SK-N-SH (cell line): ENCODE results near the gene RITA1. TPM values are rescaled to one million over a fixed set of nuclear protein-coding genes. Genes with fewer than 3 reads are reported as not detected.
A peak's percentile ranks its signal among the peaks of the same experiment; 100 is the strongest.

Experiments
- CTCF ChIA-PET: fragments of 300-600, 350-600 bp; formaldehyde crosslinking; extraction: SDS; loops from one replicate; lab custom pipeline; 2021; lab: Yijun Ruan, JAX
- POLR2A ChIA-PET: fragments of 350-600 bp; sonication (Branson Sonifier 250); formaldehyde crosslinking; extraction: SDS; loops from one replicate; lab custom pipeline; 2020; ENCODE audit warnings: antibody characterized with exemption, inconsistent platforms; lab: Yijun Ruan, JAX
- DNase-seq: peaks from one replicate; pipeline ENCODE4 v3.0.0; 2012
- H2AFZ ChIP-seq: fragments of 200-600 bp; sonication (generic); 2 replicates; pipeline ENCODE4 v1.8.1; 2016; ENCODE audit warnings: antibody characterized with exemption, mild to moderate bottlenecking, low read depth
- H3F3A ChIP-seq: fragments of 200-600 bp; sonication (generic); replicated peaks from 2 replicates; pipeline ENCODE3; 2016; ENCODE audit warnings: antibody characterized with exemption, mild to moderate bottlenecking; ENCODE audit not compliant: insufficient read depth
- H3K27ac ChIP-seq, 2 experiments: fragments of 200-500 bp in 1 of 2; fragments of 200-600 bp in 1 of 2; sonication (Bioruptor generic) in 1 of 2; sonication (generic), shearing (Covaris generic) in 1 of 2; 2 replicates each; pipeline versions ENCODE4 v1.5.1 to v1.6.1; 2014 to 2016; ENCODE audit warnings: low read depth in 2 of 2, inconsistent platforms in 1 of 2, low read length in 1 of 2, mild to moderate bottlenecking in 1 of 2, mixed read lengths in 1 of 2
- H3K27me3 ChIP-seq: fragments of 200-600 bp; sonication (generic), shearing (Covaris generic); 2 replicates; pipeline ENCODE4 v1.6.1; 2016; ENCODE audit warnings: mixed run types; ENCODE audit not compliant: insufficient read depth
- H3K36me3 ChIP-seq, 2 experiments: fragments of 200-500 bp in 1 of 2; fragments of 200-600 bp in 1 of 2; sonication (Bioruptor generic) in 1 of 2; sonication (generic) in 1 of 2; replicated peaks in 1 of 2; 2 replicates each; pipeline versions ENCODE3 to v1.5.1; 2014 to 2016; ENCODE audit warnings: low read length in 1 of 2, mild to moderate bottlenecking in 1 of 2; ENCODE audit not compliant: insufficient read depth in 2 of 2, control insufficient read depth in 1 of 2
- H3K4me1 ChIP-seq, 2 experiments: fragments of 200-500 bp in 1 of 2; fragments of 200-600 bp in 1 of 2; sonication (Bioruptor generic) in 1 of 2; sonication (generic), shearing (Covaris generic) in 1 of 2; 2 replicates each; pipeline versions ENCODE4 v1.5.1 to v1.6.1; 2014 to 2016; ENCODE audit warnings: low read depth in 1 of 2, low read length in 1 of 2, mixed run types in 1 of 2; ENCODE audit not compliant: insufficient read depth in 2 of 2, control insufficient read depth in 1 of 2
- H3K4me2 ChIP-seq: fragments of 200-600 bp; sonication (generic), shearing (Covaris generic); 2 replicates; pipeline ENCODE4 v1.6.1; 2017; ENCODE audit warnings: mixed run types
- H3K4me3 ChIP-seq, 2 experiments: fragments of 200-500 bp in 1 of 2; fragments of 200-600 bp in 1 of 2; sonication (Bioruptor generic) in 1 of 2; sonication (generic), shearing (Covaris generic) in 1 of 2; 2 replicates each; pipeline versions ENCODE4 v1.5.1 to v1.8.1; 2014 to 2016; ENCODE audit warnings: low read depth in 2 of 2, inconsistent platforms in 1 of 2, low read length in 1 of 2, mild to moderate bottlenecking in 1 of 2, mixed read lengths in 1 of 2, moderate library complexity in 1 of 2
- H3K79me2 ChIP-seq: fragments of 200-600 bp; sonication (generic); 2 replicates; pipeline ENCODE4 v1.8.1; 2017; ENCODE audit warnings: mild to moderate bottlenecking; ENCODE audit not compliant: insufficient read depth
- H3K9ac ChIP-seq: fragments of 200-600 bp; sonication (generic); 2 replicates; pipeline ENCODE4 v1.6.1; 2017; ENCODE audit warnings: mixed run types
- H3K9me2 ChIP-seq: fragments of 200-600 bp; sonication (generic); 2 replicates; pipeline ENCODE4 v1.6.1; 2017; ENCODE audit warnings: mixed run types
- H3K9me3 ChIP-seq: fragments of 200-600 bp; sonication (generic); 2 replicates; pipeline ENCODE4 v1.6.1; 2017; ENCODE audit warnings: mixed run types, mild to moderate bottlenecking, moderate library complexity
- H4K20me1 ChIP-seq: fragments of 200-600 bp; sonication (generic); 2 replicates; pipeline ENCODE4 v1.6.1; 2017; ENCODE audit warnings: mild to moderate bottlenecking, mixed run types; ENCODE audit not compliant: insufficient read depth
- ELF1 ChIP-seq: IDR thresholded peaks from 2 replicates; pipeline ENCODE4 v1.4.0; 2012
- EZH2phosphoT487 ChIP-seq: fragments of 200-600 bp; sonication (generic); IDR thresholded peaks from 2 replicates; pipeline ENCODE4 v1.6.1; 2017; ENCODE audit warnings: low read depth, mixed run types, mild to moderate bottlenecking, antibody characterized with exemption, moderate library complexity, borderline replicate concordance
- FOSL2 ChIP-seq: IDR thresholded peaks from 2 replicates; pipeline ENCODE4 v1.4.0; 2012; ENCODE audit warnings: low read depth, mild to moderate bottlenecking, moderate library complexity, borderline replicate concordance
- FOXM1 ChIP-seq: IDR thresholded peaks from 2 replicates; pipeline ENCODE4 v1.4.0; 2012; ENCODE audit warnings: low read depth, mild to moderate bottlenecking
- JUND ChIP-seq: IDR thresholded peaks from 2 replicates; pipeline ENCODE4 v1.4.0; 2012
- MEF2A ChIP-seq: IDR thresholded peaks from 2 replicates; pipeline ENCODE4 v1.4.0; 2012; ENCODE audit warnings: low read depth, borderline replicate concordance
- NFIC ChIP-seq: IDR thresholded peaks from 2 replicates; pipeline ENCODE4 v1.4.0; 2012; ENCODE audit warnings: borderline replicate concordance
- POLR2AphosphoS5 ChIP-seq: IDR thresholded peaks from 2 replicates; pipeline ENCODE4 v1.6.1; 2012; ENCODE audit warnings: low read depth, low read length
- RAD21 ChIP-seq: IDR thresholded peaks from 2 replicates; pipeline ENCODE4 v1.6.1; 2012; ENCODE audit warnings: mild to moderate bottlenecking, low read length
- RFX5 ChIP-seq: IDR thresholded peaks from 2 replicates; pipeline ENCODE4 v1.6.1; 2012; ENCODE audit warnings: mild to moderate bottlenecking, improper control_type of control experiment, low read length
- SIN3A ChIP-seq: IDR thresholded peaks from 2 replicates; pipeline ENCODE4 v1.6.1; 2012; ENCODE audit warnings: low read depth, mild to moderate bottlenecking, low read length, moderate library complexity, borderline replicate concordance
- SMC3 ChIP-seq: IDR thresholded peaks from 2 replicates; pipeline ENCODE4 v1.6.1; 2012; ENCODE audit warnings: low read depth, low read length, improper control_type of control experiment
- TAF1 ChIP-seq: IDR thresholded peaks from 2 replicates; pipeline ENCODE4 v1.6.1; 2012; ENCODE audit warnings: low read depth, mild to moderate bottlenecking, low read length, moderate library complexity, borderline replicate concordance
- TCF12 ChIP-seq: IDR thresholded peaks from 2 replicates; pipeline ENCODE4 v1.4.0; 2012
- WGBS: methylation state at CpG from one replicate; pipeline ENCODE4 v1.1.6; 2017; ENCODE audit warnings: low lambda C conversion rate; 5-methylcytosine and 5-hydroxymethylcytosine counted together
- polyA plus RNA-seq, 3 experiments: library from polyadenylated mRNA; depleted of rRNA; stranded (reverse); fragments of >200 nt; gene quantifications; 2 replicates each; pipeline ENCODE4 v1.2.3, GENCODE V29; 2012
- TF ChIP-seq, protein P1 (sequence below): IDR thresholded peaks from 2 replicates; pipeline ENCODE4 v1.6.1; 2012; ENCODE audit warnings: mild to moderate bottlenecking, low read depth, low read length, moderate library complexity
- TF ChIP-seq, protein P2 (sequence below): IDR thresholded peaks from 2 replicates; pipeline ENCODE4 v1.4.0; 2012; ENCODE audit warnings: low read depth, borderline replicate concordance
- TF ChIP-seq, protein P3 (sequence below): IDR thresholded peaks from 2 replicates; pipeline ENCODE4 v1.4.0; 2012; ENCODE audit warnings: low read depth
- TF ChIP-seq, protein P4 (sequence below): fragments of 150-350 bp; IDR thresholded peaks from 2 replicates; pipeline ENCODE4 v1.6.1; 2016; ENCODE audit warnings: mild to moderate bottlenecking, low read depth, low read length
- TF ChIP-seq, protein P5 (sequence below): IDR thresholded peaks from 2 replicates; pipeline ENCODE4 v1.4.0; 2012; ENCODE audit warnings: low read depth, borderline replicate concordance
- TF ChIP-seq, protein P6 (sequence below): fragments of 150-350 bp; IDR thresholded peaks from 2 replicates; pipeline ENCODE4 v1.6.1; 2017; ENCODE audit warnings: antibody characterized with exemption, low read length, low read depth, borderline replicate concordance

The RITA1 gene
- polyA plus RNA-seq, 1 of the 3 experiments (the other 2 are of a cell fraction) = 21.1 TPM

DNA sequence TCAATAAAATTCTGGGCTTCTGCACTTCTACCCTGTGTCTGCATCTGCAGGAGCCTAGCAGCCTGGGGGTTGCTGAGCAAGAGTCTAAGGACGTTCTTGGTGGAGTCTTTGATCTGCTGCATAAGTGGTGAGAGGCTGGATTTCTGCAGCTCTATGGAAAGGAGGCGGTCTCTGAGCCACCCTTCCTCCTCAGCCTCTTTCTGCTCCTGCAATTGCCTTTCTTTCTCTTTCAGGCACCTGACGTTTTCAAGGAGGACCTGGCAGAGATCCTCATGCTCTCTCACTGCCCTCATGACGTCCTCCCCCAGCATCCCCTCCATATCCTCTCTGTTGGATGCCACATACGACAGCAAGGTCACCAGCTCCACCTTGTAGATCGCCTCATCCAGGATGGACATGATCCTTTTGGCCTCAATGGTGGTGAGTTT, 22.1 kb downstream of the RITA1 start:
- no peak for TF ChIP-seq POLR2AphosphoS5
- TF ChIP-seq, protein P1, sequence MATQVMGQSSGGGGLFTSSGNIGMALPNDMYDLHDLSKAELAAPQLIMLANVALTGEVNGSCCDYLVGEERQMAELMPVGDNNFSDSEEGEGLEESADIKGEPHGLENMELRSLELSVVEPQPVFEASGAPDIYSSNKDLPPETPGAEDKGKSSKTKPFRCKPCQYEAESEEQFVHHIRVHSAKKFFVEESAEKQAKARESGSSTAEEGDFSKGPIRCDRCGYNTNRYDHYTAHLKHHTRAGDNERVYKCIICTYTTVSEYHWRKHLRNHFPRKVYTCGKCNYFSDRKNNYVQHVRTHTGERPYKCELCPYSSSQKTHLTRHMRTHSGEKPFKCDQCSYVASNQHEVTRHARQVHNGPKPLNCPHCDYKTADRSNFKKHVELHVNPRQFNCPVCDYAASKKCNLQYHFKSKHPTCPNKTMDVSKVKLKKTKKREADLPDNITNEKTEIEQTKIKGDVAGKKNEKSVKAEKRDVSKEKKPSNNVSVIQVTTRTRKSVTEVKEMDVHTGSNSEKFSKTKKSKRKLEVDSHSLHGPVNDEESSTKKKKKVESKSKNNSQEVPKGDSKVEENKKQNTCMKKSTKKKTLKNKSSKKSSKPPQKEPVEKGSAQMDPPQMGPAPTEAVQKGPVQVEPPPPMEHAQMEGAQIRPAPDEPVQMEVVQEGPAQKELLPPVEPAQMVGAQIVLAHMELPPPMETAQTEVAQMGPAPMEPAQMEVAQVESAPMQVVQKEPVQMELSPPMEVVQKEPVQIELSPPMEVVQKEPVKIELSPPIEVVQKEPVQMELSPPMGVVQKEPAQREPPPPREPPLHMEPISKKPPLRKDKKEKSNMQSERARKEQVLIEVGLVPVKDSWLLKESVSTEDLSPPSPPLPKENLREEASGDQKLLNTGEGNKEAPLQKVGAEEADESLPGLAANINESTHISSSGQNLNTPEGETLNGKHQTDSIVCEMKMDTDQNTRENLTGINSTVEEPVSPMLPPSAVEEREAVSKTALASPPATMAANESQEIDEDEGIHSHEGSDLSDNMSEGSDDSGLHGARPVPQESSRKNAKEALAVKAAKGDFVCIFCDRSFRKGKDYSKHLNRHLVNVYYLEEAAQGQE = no peak
- TF ChIP-seq RFX5 = no peak
- no peak for TF ChIP-seq JUND
- TF ChIP-seq EZH2phosphoT487 = no peak
- TF ChIP-seq, protein P2, sequence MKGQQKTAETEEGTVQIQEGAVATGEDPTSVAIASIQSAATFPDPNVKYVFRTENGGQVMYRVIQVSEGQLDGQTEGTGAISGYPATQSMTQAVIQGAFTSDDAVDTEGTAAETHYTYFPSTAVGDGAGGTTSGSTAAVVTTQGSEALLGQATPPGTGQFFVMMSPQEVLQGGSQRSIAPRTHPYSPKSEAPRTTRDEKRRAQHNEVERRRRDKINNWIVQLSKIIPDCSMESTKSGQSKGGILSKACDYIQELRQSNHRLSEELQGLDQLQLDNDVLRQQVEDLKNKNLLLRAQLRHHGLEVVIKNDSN = no peak
- no peak for TF ChIP-seq FOSL2
- TF ChIP-seq, protein P3, sequence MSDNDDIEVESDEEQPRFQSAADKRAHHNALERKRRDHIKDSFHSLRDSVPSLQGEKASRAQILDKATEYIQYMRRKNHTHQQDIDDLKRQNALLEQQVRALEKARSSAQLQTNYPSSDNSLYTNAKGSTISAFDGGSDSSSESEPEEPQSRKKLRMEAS = no peak
- TF ChIP-seq, protein P4, sequence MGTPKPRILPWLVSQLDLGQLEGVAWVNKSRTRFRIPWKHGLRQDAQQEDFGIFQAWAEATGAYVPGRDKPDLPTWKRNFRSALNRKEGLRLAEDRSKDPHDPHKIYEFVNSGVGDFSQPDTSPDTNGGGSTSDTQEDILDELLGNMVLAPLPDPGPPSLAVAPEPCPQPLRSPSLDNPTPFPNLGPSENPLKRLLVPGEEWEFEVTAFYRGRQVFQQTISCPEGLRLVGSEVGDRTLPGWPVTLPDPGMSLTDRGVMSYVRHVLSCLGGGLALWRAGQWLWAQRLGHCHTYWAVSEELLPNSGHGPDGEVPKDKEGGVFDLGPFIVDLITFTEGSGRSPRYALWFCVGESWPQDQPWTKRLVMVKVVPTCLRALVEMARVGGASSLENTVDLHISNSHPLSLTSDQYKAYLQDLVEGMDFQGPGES = no peak
- TF ChIP-seq, protein P5, sequence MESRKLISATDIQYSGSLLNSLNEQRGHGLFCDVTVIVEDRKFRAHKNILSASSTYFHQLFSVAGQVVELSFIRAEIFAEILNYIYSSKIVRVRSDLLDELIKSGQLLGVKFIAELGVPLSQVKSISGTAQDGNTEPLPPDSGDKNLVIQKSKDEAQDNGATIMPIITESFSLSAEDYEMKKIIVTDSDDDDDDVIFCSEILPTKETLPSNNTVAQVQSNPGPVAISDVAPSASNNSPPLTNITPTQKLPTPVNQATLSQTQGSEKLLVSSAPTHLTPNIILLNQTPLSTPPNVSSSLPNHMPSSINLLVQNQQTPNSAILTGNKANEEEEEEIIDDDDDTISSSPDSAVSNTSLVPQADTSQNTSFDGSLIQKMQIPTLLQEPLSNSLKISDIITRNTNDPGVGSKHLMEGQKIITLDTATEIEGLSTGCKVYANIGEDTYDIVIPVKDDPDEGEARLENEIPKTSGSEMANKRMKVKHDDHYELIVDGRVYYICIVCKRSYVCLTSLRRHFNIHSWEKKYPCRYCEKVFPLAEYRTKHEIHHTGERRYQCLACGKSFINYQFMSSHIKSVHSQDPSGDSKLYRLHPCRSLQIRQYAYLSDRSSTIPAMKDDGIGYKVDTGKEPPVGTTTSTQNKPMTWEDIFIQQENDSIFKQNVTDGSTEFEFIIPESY = no peak
- TF ChIP-seq ELF1 = no peak
- TF ChIP-seq NFIC = no peak
- TF ChIP-seq SIN3A = no peak
- TF ChIP-seq, protein P6, sequence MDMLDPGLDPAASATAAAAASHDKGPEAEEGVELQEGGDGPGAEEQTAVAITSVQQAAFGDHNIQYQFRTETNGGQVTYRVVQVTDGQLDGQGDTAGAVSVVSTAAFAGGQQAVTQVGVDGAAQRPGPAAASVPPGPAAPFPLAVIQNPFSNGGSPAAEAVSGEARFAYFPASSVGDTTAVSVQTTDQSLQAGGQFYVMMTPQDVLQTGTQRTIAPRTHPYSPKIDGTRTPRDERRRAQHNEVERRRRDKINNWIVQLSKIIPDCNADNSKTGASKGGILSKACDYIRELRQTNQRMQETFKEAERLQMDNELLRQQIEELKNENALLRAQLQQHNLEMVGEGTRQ = no peak
- TF ChIP-seq RAD21 = no peak
- no peak for TF ChIP-seq FOXM1
- no peak for TF ChIP-seq MEF2A
- no peak for TF ChIP-seq SMC3
- TF ChIP-seq TAF1 = no peak
- no peak for TF ChIP-seq TCF12
- Histone ChIP-seq H3F3A (no peaks in the 10 kb centered on the region), H3K4me3 (no peak overlapping the region), H2AFZ (0 out of 2 replicates have a peak overlapping the region, but pooled peaks have one; percentile 35), H3K9ac (no peak overlapping the region), H3K4me2 (no peak overlapping the region), H3K9me2 (no peaks in the 10 kb centered on the region), H3K36me3 (no peaks in the 10 kb centered on the region), H3K79me2 (no peaks in the 10 kb centered on the region), H3K27ac (no peak overlapping the region), H3K27me3 (no peaks in the 10 kb centered on the region), H3K9me3 (no peaks in the 10 kb centered on the region), H3K4me1 (no peaks in the 10 kb centered on the region), H4K20me1 (no peaks in the 10 kb centered on the region)
- CTCF ChIA-PET = no interaction called here
- no peak for DNase-seq
- 82% methylated on average over 6 of the region's 6 CpGs for WGBS
- POLR2A ChIA-PET = no interaction called here
